ENCODE results near the gene DAND5. TPM values are rescaled to one million over a fixed set of nuclear protein-coding genes. Genes with fewer than 3 reads are reported as not detected.
"Not testable (repeated sequence)": the region's sequence is repeated elsewhere in the genome, so short reads cannot be mapped to it uniquely, and the experiment has no call there.

The DAND5 gene
- total RNA-seq, 1 donor from 2014 or later = 0.26 TPM

DNA sequence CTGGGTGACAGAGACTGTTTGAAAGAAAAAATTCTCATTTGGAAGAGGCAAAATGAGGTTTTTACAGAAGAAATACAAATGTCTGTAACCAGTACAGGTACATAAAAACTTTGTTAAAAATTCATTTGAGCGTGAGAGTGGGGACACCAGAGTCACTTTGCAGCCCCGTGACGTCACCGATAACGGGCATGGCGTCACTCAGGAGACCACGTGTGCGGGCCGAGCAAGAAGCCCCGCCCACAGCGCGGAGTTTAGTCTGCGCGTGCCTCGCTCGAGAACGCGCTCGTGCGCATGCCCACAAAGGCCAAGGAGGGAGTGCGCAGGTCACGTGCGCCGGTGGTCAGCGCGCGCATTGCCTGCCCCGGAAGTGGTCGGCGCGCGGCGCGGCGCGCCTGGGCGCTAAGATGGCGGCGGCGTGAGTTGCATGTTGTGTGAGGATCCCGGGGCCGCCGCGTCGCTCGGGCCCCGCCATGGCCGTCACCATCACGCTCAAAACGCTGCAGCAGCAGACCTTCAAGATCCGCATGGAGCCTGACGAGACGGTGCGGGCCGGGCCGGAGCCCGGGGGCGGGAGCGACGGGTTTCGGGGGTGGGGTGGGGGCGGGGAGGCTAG lies 23.8 kb upstream of the DAND5 start, which contains the start of gene RAD23A:
Gene RAD23A (plus strand): TSS at position 384 of the 613 bp plus-strand sequence. CDS start 87 bp downstream, at position 471.
- DNase-seq (ENCODE audit: low spot score) = peak; percentile 97

DNA sequence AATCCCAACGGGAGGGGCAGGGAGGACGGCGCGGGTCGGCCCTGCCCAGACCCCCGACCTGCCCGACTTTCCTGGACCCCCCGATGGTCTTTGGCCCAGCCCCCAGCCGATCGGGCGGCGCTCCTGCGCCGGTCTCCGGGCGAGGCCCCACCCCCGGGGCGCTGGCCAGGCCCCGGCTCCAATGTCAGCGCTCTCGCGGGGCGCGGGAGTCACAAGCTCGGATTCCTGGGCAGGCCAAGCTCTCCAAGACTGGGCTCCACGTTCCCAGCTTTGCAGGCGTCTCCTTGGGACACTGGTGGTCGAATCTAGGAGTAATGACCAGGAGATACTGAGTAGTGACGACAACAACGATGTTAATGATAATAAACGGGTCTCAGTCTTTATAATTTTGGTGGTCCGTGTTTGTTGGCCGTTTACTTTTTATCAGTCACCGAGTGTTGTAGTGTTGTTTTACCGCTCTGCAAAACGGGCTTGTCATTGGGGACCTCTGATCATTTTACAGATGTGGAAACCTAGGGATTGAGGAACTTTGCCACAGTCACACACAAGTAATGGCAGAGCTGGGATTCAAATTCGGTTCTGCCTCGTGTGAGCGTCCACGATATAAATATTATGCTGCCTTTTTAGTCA lies 23.2 kb upstream of the DAND5 start:
- DNase-seq (ENCODE audit: low spot score) = peak; percentile 54

DNA sequence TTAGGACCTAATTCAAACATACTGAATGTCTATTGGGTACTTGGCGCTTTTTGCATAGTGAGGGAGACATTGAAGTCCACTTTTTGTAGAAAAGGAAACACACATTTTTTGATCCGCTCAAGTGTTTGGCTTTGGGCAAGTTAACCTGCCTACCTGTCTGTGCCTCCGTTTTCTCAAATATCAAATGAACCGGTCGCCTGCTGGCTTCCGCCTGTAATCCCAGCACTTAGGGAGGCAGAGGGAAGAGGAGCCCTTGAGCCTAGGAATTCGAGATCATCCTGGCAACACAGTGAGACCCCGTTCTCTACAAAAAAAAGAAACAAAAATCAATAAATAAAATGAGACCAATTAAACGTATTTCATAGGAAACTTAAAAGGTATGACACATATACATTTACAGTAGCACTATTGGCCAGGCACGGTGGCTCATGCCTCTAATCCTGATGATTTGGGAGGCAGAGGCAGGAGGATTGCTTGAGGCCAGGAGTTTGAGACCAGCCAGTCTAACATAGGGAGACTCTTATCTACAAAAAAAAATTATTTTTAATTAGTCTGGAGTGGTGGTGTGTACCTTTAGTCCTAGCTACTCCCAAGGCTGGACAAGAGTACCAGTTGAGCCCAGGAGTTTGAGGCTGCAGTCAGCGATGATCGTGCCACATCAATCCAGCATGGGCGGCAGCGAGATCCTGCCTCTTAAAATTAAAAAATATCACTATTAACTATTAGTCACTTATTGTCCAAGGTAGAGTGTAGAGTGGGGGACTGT lies 22.5 kb upstream of the DAND5 start:
- no peak for DNase-seq (ENCODE audit: low spot score)

DNA sequence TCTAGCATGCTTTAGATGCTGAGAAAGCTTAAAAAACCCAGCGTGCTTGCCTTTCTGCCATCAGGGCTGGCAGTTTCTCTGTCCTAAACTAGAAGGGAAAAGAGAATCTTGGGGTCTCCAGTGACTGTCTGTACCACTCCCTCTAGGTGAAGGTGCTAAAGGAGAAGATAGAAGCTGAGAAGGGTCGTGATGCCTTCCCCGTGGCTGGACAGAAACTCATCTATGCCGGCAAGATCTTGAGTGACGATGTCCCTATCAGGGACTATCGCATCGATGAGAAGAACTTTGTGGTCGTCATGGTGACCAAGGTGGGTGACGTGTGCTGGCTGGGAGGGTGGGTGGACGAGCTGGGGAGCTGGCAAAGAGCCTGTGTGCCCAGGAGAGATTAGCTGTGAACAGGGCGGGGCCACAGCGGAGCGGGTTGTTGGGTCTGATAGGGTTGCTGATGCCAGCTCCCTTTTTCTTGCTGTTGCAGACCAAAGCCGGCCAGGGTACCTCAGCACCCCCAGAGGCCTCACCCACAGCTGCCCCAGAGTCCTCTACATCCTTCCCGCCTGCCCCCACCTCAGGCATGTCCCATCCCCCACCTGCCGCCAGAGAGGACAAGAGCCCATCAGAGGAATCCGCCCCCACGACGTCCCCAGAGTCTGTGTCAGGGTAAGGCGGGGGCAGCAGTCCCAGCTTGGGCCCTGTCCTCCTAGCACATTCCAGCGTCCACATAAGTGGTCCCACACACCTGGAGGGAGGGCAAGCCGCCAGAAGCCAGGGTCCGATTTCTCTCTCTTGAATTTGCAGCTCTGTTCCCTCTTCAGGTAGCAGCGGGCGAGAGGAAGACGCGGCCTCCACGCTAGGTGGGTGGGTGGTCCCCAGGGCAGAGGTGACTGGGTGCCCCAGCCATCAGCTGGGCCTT lies 21.4 kb upstream of the DAND5 start:
- DNase-seq (ENCODE audit: low spot score) = no peak

- no peak for DNase-seq (ENCODE audit: low spot score)
Observed at GRCh38 chr19:12948612-12949362, 20.6 kb upstream of the DAND5 start.

DNA sequence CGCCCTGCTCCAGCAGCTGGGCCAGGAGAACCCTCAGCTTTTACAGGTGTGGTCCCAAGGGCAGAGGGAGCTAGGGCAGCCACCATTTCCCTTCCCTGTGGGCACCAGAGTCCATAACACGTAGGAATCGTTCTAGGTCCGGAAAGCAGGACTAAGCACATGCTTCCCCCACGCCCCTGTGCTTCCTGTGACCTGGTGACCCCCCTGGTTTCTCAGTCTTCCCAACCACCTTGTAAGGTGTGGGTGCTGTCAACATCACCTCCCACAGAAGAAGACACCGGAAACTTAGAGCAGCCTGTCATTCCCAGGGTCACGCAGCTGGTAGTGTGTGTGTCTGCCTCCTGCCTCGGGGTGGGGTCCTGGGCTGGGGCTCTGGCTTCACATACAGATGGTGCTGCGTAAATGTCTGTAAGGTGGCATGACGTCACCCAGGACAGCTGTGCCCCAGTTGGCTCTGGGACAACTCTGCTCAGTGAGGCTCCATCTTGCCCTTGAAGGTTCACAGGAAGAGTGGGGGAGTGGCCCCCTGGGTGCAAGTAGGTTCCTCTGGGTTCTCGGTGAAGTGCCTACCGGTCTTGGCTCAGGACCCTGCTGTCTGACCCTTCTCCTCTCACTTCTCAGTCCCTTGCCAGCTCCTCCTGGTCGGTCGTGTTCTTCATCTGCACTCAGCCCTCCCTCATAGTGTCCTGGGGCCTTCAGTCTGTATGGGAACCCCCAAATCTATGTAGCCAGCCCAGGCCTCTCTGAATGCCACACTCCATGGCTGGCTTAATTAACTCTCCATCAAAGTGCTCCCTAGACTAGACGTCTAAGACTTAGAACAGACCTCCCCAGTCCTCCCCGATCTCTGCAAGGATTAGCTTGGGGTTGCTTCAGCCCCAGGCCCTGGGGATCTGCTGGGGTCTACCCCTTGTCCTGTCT lies 19.8 kb upstream of the DAND5 start:
- no peak for DNase-seq (ENCODE audit: low spot score)

DNA sequence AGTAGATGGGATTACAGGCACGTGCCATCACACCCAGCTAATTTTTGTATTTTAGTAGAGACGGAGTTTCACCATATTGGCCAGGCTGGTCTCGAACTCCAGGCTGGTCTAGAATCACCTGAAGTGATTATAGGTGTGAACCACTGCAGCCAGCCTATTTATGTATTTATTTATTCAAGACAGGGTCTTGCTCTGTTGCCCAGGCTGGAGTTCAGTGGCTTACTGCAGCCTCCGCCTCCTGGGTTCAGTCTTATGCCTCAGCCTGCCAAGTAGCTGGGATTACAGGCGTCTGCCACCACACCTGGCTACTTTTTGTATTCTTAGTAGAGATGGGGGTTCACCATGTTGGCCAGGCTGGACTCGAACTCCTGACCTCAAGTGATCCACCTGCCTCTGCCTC lies 17.3 kb upstream of the DAND5 start:
- DNase-seq (ENCODE audit: low spot score) = not testable (repeated sequence)

GRCh38 chr19:12952488-12953137 lies 16.8 kb upstream of the DAND5 start:
- no peak for DNase-seq (ENCODE audit: low spot score)

- no peak for DNase-seq (ENCODE audit: low spot score)
Observed at GRCh38 chr19:12953138-12953798, 16.1 kb upstream of the DAND5 start.

- no peak for DNase-seq (ENCODE audit: low spot score)
Observed at GRCh38 chr19:12953799-12954611, 15.4 kb upstream of the DAND5 start.

DNA sequence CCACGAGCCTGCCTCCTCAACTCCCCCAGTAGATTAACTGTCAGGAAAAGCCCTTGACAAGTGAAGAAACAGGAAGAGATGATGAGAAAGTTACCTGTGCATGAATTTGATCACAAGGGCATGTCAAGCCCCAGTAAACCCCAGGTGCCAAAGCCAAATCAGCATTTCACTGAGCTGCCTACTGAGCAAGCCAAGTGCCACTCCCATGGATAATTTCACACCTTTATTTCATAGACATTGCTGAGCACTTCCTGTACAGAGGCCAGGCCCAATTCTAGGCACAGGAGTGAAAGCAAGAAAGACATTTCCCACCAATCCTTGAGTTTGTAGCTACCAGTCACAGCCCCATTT lies 14.8 kb upstream of the DAND5 start:
- no peak for DNase-seq (ENCODE audit: low spot score)

DNA sequence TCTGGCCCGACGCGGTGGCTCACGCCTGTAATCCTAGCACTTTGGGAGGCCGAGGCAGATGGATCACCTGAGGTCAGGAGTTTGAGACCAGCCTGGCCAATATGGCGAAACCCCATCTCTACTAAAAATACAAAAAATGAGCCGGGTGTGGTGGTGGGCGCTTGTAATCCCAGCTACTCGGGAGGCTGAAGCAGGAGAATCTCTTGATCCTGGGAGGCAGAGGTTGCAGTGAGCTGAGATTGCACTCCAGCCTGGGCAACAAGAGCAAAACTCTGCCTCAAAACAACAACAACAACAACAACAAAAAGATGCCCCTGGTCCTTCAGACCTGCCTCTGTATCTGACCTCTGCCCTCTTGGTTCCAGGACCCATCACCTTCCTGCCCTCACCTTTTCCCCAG lies 13.8 kb upstream of the DAND5 start:
- DNase-seq (ENCODE audit: low spot score) = not testable (repeated sequence)

DNA sequence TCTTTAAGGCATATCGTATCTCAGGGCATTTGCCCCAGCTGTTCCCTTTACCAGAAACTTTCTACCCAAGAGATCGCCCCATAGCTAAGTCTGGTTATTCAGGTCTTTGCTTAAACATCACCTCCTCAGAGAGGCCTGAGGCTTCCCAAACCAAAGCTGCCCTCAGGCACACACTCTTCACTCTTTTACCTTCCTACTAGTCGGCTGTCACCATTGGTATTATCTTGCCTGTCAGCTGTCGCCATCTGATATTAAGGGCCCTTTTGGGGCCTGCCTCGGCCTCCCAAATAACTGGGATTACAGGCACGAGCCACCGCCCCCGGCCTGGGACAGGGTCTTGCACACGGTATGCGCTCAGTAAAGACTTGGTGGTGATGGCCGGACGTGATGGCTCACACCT lies 13.4 kb upstream of the DAND5 start:
- DNase-seq (ENCODE audit: low spot score) = no peak

DNA sequence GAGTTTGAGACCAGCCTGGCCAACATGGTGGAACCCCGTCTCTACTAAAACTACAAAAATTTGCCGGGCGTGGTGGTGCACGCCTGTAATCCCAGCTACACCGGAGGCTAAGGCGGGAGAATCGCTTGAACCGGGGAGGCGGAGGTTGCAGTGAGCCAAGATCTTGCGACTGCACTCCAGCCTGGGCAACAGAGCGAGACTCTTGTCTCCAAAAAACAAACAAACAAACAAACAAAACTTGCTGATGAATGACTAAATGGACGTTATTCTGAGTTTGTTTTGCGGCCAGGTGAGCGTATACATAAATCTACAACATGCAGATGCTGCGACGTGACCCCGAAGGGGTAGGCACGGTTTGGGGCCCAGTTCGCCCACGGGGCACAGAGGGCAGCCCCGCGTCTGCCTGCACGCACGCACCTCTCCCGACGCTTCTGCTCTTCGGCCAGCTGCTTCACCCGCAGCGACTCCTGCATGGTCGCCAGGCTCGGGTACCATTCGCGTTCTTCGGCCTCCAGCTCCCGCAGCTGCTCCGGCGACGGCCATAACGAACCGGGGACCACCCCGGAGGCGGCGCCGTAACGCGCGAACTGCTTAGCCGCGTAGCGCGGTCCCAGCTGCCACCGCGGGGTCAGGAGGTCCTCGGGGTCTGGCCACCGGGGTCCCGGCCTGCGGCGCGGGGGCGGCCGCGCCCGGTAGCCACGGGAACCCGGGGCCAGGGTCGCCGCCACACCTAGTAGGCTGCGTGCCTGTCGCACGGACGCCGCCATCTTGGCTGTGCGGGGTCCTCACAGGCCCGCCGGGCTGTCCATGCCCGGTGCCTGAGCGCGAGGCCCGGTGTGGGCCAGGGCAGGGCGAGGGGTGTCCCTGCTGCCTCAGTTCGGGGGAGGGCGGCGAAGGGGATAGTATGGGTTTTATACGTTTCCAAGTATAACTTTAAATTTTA lies 12.7 kb upstream of the DAND5 start, which contains the start of gene GADD45GIP1:
Gene GADD45GIP1 (minus strand): TSS at position 778 of the 943 bp plus-strand sequence. CDS start 11 bp downstream, at position 767.
- DNase-seq (ENCODE audit: low spot score) = peak; percentile 69

- not testable (repeated sequence) for DNase-seq (ENCODE audit: low spot score)
Observed at GRCh38 chr19:12957389-12957952, 11.9 kb upstream of the DAND5 start.

GRCh38 chr19:12959481-12959880 lies 9.9 kb upstream of the DAND5 start:
- DNase-seq (ENCODE audit: low spot score) = no peak
